ENCODE data around the gene NASP.

The NASP gene

DNA sequence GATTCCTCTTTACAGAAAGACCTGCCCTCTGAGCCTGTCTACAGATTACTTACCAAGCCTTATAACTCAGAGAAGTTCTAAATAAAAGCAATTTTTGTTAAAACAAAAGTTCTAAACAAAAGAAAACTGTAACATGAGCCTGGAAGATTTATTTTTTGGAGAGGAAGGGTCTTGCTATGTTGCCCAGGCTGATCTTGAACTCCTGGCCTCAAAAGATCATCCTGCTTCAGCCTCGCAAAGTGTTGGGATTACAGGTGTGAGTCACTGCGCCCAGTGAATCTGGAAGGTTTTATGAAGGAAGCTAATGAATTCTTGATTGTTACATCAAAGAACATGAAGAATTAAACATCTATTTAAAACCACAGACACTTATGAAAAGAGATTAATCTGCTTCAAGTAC lies 75.4 kb downstream of the NASP start:
- DNase-seq, result no peak

DNA sequence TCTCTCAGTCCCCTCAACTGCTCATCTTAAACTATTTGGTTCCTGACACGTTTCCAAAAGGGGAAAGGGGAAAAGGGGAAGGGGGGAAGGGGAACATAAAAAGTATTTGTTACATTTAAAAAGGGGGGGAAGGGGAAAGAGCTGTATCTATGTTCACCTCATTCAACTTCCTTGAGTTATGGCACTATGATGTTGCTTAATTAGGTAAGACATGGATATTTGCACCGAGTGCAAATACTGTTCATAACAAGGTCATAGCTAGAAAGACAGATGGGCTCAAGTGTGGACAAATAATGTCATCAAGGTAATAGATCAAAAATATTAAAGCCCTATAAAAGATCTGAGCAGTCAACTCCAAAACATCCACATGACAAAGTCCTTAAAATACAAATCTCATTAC lies 76.5 kb downstream of the NASP start:
- DNase-seq, result no peak

DNA sequence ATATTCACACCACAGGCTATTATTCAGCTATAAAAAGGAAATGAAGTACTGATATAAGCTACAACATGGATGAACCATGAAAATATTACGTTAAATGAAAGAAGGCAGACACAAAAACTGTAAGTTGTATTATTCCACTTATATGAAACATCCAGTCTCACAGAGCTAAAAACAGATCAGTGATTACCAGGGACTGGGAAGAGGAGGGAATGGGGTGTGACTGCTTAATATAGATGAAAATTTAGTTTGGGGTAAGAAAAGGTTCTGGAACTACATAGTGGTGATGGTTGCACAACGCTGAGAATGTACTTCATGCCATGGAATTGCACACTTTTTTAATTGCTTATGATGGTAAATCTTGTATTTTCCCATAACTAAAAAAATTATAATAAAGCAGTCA lies 83.0 kb downstream of the NASP start:
- no peak for DNase-seq

GRCh38 chr1:45667321-45668111 lies 83.7 kb downstream of the NASP start:
- no peak for DNase-seq
